Measurements from ENCODE around the gene C3orf22.

Gene C3orf22

DNA sequence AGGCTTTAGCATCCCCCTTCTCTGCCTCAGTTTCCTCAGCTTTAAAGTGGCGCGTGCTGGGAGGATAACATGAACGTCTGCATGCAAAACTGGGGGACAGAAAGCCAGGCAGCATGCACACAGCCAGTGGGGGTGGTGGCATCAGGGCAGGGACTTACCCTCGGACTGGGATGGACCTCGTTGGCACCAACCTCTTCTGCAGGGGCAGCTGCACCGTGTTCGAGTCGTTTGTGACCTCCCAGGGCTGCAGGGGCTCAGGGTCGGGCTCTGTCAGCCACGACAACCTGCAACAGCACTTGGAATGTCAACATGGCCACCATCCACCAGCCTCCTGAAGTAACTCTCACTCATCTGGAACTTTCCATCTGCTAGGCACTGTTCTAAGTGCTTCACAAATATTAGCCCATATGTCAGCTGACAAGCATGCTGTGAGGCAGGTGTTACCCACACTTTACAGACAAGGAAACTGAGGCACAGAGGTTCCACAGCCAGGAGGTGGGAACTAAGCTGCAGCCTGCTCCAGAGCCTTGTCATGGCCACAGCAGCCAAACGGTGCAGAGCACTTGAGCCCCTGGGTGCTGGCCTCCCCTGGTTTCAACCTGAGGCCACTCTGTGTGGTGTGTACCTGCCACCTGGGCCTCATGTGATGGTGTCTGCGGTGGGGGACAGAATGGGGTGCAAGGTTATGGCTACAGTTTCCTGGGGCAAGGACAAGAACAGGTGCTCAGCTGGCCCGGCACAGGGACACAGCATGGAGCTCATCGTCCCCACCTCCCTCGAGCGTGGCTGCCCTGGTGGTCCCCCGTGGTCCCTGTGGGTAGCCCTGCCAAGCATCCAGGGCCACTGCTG is 6.7 kb downstream of the C3orf22 start:
- TF ChIP-seq, protein P1, sequence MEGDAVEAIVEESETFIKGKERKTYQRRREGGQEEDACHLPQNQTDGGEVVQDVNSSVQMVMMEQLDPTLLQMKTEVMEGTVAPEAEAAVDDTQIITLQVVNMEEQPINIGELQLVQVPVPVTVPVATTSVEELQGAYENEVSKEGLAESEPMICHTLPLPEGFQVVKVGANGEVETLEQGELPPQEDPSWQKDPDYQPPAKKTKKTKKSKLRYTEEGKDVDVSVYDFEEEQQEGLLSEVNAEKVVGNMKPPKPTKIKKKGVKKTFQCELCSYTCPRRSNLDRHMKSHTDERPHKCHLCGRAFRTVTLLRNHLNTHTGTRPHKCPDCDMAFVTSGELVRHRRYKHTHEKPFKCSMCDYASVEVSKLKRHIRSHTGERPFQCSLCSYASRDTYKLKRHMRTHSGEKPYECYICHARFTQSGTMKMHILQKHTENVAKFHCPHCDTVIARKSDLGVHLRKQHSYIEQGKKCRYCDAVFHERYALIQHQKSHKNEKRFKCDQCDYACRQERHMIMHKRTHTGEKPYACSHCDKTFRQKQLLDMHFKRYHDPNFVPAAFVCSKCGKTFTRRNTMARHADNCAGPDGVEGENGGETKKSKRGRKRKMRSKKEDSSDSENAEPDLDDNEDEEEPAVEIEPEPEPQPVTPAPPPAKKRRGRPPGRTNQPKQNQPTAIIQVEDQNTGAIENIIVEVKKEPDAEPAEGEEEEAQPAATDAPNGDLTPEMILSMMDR (IDR thresholded peaks at IDR 0.05; ENCODE audit: control insufficient read depth, extremely low read depth, insufficient read depth): no peak
- no peak for DNase-seq (ENCODE audit: low read depth)
- no peak overlapping the region for H3K4me3 ChIP-seq (ENCODE audit: low read depth, low read length)

DNA sequence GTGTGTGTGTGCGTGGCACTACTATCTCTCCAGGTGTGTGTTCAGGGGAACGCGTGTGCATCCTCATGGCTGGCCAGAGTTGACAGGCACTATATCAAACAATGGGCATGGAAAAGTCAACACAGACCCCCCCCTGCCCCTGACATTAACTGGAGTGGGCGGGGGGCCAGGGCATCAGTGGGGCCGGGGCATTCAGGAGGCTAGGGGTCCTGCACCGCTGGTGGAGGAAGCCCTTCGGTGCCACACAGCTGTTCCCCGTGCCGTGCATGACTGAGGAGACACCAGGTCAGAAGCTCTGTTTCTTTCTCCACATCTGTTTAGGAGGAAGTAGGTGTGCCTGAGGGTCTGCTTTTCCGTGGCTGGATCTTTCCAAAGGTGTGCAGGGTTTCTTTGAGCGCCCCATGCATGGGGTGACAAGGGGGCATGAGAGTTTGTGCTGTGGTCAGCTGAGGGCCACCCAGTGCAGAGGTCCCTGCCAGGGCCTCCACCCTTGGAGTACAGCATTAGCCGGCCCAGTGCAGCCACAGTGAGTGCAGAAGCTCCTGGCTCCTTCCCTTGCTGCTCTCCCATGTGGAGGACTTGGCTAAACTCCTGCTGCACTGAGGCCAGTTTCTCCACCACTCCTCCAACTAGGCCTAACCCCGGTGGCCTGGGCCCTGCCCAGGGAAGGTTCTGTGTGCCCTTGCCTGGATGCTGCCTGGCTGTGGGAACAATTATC is 7.5 kb downstream of the C3orf22 start:
- H3K4me3 ChIP-seq (ENCODE audit: low read depth, low read length): no peak overlapping the region
- DNase-seq (ENCODE audit: low read depth): no peak
- TF ChIP-seq, protein P1 (IDR thresholded peaks at IDR 0.05; ENCODE audit: control insufficient read depth, extremely low read depth, insufficient read depth): no peak

DNA sequence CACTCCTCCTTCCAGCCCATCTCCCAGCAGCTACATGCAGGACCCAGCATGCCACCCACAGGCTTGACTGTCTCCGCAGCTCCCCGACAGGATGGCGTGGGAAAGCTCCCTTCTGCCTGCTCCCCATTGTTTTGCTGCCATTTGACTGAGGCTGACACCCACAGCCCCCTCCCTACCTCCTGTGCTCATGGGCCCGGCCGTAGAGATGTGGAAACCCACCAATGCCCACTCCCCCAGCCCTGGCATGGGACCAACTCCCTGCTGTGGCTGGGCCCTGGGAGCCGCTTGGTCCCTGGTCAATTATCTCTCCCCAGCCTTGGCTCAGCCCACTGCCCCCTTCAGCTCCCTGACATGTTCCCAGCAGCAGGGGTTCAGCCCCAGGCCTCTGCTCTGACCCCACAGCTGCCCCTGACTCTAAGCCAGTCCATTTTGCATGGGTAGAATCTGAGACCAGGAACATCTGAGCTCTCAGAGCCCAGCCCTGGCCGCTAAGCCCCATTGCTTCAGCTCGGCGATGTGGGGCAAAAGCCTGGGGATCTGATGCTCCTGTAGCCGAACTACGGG is 8.2 kb downstream of the C3orf22 start:
- no peak for DNase-seq (ENCODE audit: low read depth)
- H3K4me3 ChIP-seq (ENCODE audit: low read depth, low read length): no peak overlapping the region
- TF ChIP-seq, protein P1 (IDR thresholded peaks at IDR 0.05; ENCODE audit: control insufficient read depth, extremely low read depth, insufficient read depth): no peak

DNA sequence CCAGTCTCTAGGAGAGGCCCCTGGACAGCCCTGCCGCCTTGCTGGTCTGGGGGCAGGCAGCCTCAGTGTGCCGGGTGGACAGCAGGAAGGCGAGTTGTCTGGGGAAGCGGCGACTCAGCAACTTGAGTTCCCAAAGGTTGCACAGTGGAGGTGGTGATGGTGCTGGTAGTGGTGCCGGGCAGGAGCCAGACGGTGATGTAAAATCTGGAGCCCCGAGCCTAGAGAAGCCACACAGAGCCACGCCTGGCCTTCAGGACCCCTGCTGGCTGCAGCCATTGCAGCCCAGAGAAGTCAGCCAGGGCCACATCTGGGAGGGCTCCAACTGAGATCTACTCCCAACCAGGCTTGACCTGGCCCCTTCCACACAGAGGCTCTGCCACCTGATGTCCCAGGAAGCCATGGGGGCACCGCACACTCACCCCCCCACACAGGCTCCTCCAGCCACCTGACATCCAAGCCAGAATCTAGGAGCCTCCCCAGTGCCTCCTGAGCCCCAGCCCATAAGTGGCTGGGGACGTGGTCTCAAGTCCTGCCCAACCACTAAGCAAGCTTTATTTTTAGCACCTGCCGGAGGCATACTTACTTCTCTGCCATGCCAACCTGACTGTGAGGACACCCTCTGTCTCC is 8.8 kb downstream of the C3orf22 start:
- TF ChIP-seq, protein P1 (IDR thresholded peaks at IDR 0.05; ENCODE audit: control insufficient read depth, extremely low read depth, insufficient read depth): no peak
- DNase-seq (ENCODE audit: low read depth): no peak
- H3K4me3 ChIP-seq (ENCODE audit: low read depth, low read length): no peak overlapping the region

DNA sequence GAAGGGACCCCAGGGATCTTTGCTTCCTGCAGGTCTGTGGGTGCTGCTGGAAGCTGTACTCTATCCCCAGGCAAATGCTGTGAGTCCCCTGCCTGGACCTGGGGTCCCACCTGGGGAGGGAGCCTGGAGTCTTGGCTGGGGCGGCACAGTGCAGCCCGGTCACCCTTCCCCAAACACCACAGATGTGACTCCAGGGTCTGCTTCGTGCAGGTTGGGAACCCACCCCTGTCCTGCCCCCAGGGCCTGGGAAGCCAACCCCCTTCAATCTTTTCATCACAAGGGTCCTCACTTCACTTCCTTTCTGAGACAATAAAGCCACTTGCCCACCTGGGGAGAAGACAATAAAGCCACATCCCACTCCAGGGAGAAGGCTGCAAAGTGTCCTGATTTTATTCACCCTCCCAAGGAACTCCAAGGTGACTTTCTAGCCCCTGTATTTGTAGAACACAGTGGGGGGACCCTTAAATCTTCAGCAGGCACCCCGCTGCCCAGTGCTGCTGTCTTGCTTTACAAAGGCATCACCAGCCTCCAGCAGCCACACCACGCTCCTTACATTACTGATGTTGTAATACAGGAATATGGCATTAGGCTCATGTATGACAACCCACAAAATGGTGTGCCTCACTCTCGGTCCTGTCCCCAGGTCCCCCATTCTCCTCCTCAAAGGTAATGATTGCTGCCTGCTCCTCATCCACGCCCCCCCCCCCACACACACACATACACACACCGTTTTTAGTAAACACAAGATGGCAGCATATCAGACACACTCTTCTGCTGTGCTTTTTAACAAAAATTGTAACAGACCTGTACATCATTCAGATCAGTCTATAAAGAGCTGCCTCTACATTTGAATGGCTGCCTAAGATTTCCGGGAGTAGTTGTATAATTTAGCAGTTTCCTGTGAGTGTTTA is 9.9 kb downstream of the C3orf22 start:
- no peak overlapping the region for H3K4me3 ChIP-seq (ENCODE audit: low read depth, low read length)
- no peak for DNase-seq (ENCODE audit: low read depth)
- TF ChIP-seq, protein P1 (IDR thresholded peaks at IDR 0.05; ENCODE audit: control insufficient read depth, extremely low read depth, insufficient read depth): peak; percentile 33

DNA sequence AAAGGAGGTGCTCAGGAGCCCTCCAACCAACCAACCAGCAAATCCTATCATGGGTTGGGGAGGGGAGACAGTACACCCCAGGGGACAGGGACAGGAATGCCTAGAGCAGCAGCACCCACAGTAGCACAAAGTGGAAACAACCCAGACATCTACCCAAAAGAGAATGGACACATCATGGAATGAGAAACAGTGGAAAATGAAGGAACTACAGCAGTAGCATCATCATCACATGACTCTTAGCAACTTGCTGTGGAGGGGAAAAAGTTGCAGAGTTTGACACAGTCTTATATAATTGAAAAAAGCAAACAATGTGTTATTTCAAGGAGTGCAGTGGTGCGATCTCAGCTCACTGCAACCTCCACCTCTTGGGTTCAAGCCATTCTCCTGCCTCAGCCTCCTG is 11.0 kb downstream of the C3orf22 start:
- H3K4me3 ChIP-seq (ENCODE audit: low read depth, low read length): no peak overlapping the region
- TF ChIP-seq, protein P1 (IDR thresholded peaks at IDR 0.05; ENCODE audit: control insufficient read depth, extremely low read depth, insufficient read depth): no peak
- DNase-seq (ENCODE audit: low read depth): no peak
